K562 (cell line): ENCODE results near the gene SGSM2. TPM values are rescaled to one million over a fixed set of nuclear protein-coding genes. Genes with fewer than 3 reads are reported as not detected.
A peak's percentile ranks its signal among the peaks of the same experiment; 100 is the strongest.

Experiments used
- BCOR ChIP-seq: fragments of 450-650 bp; IDR thresholded peaks from 2 replicates; pipeline ENCODE4 v1.6.1; 2016
- E2F6 ChIP-seq, 2 experiments: IDR thresholded peaks; 2 replicates each; pipeline ENCODE4 v1.6.1; 2011; ENCODE audit warnings: borderline replicate concordance in 1 of 2, control low read depth in 1 of 2, low read depth in 1 of 2, low read length in 1 of 2, mild to moderate bottlenecking in 1 of 2, mixed read lengths in 1 of 2, moderate library complexity in 1 of 2; ENCODE audit not compliant: insufficient read depth in 1 of 2, insufficient read length in 1 of 2, poor library complexity in 1 of 2, severe bottlenecking in 1 of 2; ENCODE audit errors: extremely low read depth in 1 of 2
- ELK1 ChIP-seq: sonication (generic); formaldehyde crosslinking; IDR thresholded peaks from 2 replicates; pipeline ENCODE4 v1.8.1; 2022; ENCODE audit warnings: missing genetic modification reagents
- FIP1L1 ChIP-seq: fragments of 200-400 bp; formaldehyde crosslinking; IDR thresholded peaks from 2 replicates; pipeline ENCODE4 v1.6.1; 2018; ENCODE audit warnings: mild to moderate bottlenecking, low read depth, low read length; ENCODE audit not compliant: poor library complexity, severe bottlenecking
- FOXM1 ChIP-seq, 2 experiments: fragments of 450-650 bp in 1 of 2; sonication (generic) in 1 of 2; formaldehyde crosslinking in 1 of 2; IDR thresholded peaks; 2 replicates each; pipeline versions ENCODE4 v1.6.1 to v1.9.0; 2017 to 2022; ENCODE audit warnings: low read depth in 2 of 2, mild to moderate bottlenecking in 2 of 2, missing genetic modification reagents in 1 of 2, moderate library complexity in 1 of 2
- ID3 ChIP-seq, 2 experiments: fragments of 250-450 bp in 1 of 2; fragments of 450-650 bp in 1 of 2; sonication (Bioruptor Pico) in 1 of 2; IDR thresholded peaks; 2 replicates each; pipeline versions ENCODE4 v1.6.1 to v1.8.0; 2016 to 2021; ENCODE audit warnings: mild to moderate bottlenecking in 2 of 2, moderate library complexity in 2 of 2, missing compliant biosample characterization in 1 of 2, missing genetic modification characterization in 1 of 2
- KAT7 ChIP-seq: sonication (generic); formaldehyde crosslinking; IDR thresholded peaks from 2 replicates; pipeline ENCODE4 v1.8.0; 2022; ENCODE audit warnings: missing genetic modification reagents, mild to moderate bottlenecking, borderline replicate concordance
- MCM7 ChIP-seq, 2 experiments: fragments of 450-650 bp; IDR thresholded peaks; 2 replicates each; pipeline ENCODE4 v1.6.1; 2016 to 2018
- POLR2AphosphoS5 ChIP-seq: IDR thresholded peaks from 2 replicates; pipeline ENCODE4 v1.6.1; 2011; ENCODE audit warnings: mild to moderate bottlenecking, low read depth, low read length, moderate library complexity; ENCODE audit not compliant: control insufficient read depth, insufficient read depth
- RFX7 ChIP-seq: fragments of 250-450 bp; sonication (Bioruptor Pico); IDR thresholded peaks from 2 replicates; pipeline ENCODE4 v1.5.1; 2021; ENCODE audit warnings: mild to moderate bottlenecking
- RUNX1 ChIP-seq: sonication (generic); IDR thresholded peaks from 2 replicates; pipeline ENCODE4 v1.6.1; 2016; ENCODE audit warnings: antibody characterized with exemption, low read depth
- SMAD2 ChIP-seq: fragments of 150-350 bp; IDR thresholded peaks from 2 replicates; pipeline ENCODE4 v1.6.1; 2014; ENCODE audit warnings: low read depth, mild to moderate bottlenecking, low read length
- SMARCB1 ChIP-seq: IDR thresholded peaks from 2 replicates; pipeline ENCODE4 v1.6.1; 2011; ENCODE audit warnings: improper control_type of control experiment, low read depth; ENCODE audit not compliant: insufficient read length
- ZBTB34 ChIP-seq: fragments of 250-450 bp; sonication (Bioruptor Pico); IDR thresholded peaks from 2 replicates; pipeline ENCODE4 v1.8.0; 2021; ENCODE audit warnings: mild to moderate bottlenecking, moderate library complexity
- ZC3H8 ChIP-seq: fragments of 450-650 bp; IDR thresholded peaks from 2 replicates; pipeline ENCODE4 v1.6.1; 2017
- ZNF146 ChIP-seq: IDR thresholded peaks from one replicate; pipeline ENCODE4 v1.6.1; 2018; ENCODE audit warnings: missing compliant biosample characterization; ENCODE audit not compliant: unreplicated experiment
- ZNF277 ChIP-seq: fragments of 250-450 bp; sonication (Bioruptor Pico); IDR thresholded peaks from 2 replicates; pipeline ENCODE4 v1.8.0; 2022; ENCODE audit warnings: inconsistent platforms, mild to moderate bottlenecking, moderate library complexity, borderline replicate concordance
- ZNF740 ChIP-seq, 3 experiments: fragments of 200-800 bp in 1 of 3; sonication (Bioruptor generic) in 1 of 3; sonication (generic) in 1 of 3; formaldehyde crosslinking in 1 of 3; IDR thresholded peaks; 2 replicates each; pipeline versions ENCODE4 v1.6.1 to v1.8.0; 2016 to 2022; ENCODE audit warnings: mild to moderate bottlenecking in 2 of 3, missing compliant biosample characterization in 2 of 3, missing genetic modification characterization in 2 of 3, missing genetic modification reagents in 1 of 3
- polyA plus RNA-seq, 8 experiments: library from polyadenylated mRNA; depleted of rRNA in 4 of 8; stranded (reverse) in 5 of 8; unstranded in 3 of 8; fragments of >200 nt; fragmentation: Nextera tagmentation in 2 of 8; fragmentation: Illumina TruSeq in 1 of 8; extraction: Ambion mirVana in 2 of 8; extraction: Trizol in 1 of 8; gene quantifications; 2 replicates each; pipeline versions ENCODE4 v1.2.1 to v1.2.3, GENCODE V29; 2011 to 2014; ENCODE audit warnings: inconsistent platforms in 1 of 8, missing spikeins in 1 of 8
- total RNA-seq, 7 experiments: library from RNA; depleted of rRNA in 6 of 7; stranded (reverse); fragments of >200 nt in 6 of 7; fragmentation: Illumina TruSeq in 2 of 7; extraction: Trizol in 2 of 7; gene quantifications; 2 replicates each; pipeline versions ENCODE4 v1.2.1 to v1.2.3, GENCODE V29; 2011 to 2021; ENCODE audit warnings: low replicate concordance in 1 of 7

Gene SGSM2
- total and polyA plus RNA-seq, 9 of the 15 experiments (the other 6 are each of a cell fraction or from before 2014, with no cell fraction given), result 0.20 to 26.3 (median 14.8) TPM

GRCh38 chr17:2393174-2393953 is 56.1 kb downstream of the SGSM2 start (continued):
- TF ChIP-seq MCM7 (IDR thresholded peaks at IDR 0.05), result no peak
- TF ChIP-seq ZBTB34 (CRISPR knock-in tag), result no peak
- no peak for TF ChIP-seq FOXM1 (IDR thresholded peaks at IDR 0.05; ENCODE audit: low read depth)
- TF ChIP-seq FOXM1 (CRISPR knock-in tag; IDR thresholded peaks at IDR 0.05; ENCODE audit: low read depth), result no peak
- no peak for TF ChIP-seq BCOR
- peak; percentile 62 to 76 for TF ChIP-seq E2F6 (IDR thresholded peaks at IDR 0.05; ENCODE audit: borderline replicate concordance in 1 of 2, extremely low read depth in 1 of 2, insufficient read depth in 1 of 2, insufficient read length in 1 of 2, low read depth in 1 of 2, low read length in 1 of 2, poor library complexity in 1 of 2, severe bottlenecking in 1 of 2)
- TF ChIP-seq ZNF740 (CRISPR knock-in tag; IDR thresholded peaks at IDR 0.05), result no peak
- TF ChIP-seq ZNF740 (tag; IDR thresholded peaks at IDR 0.05), result no peak
- TF ChIP-seq POLR2AphosphoS5, result 0 out of 2 replicates have a peak, but pooled peaks have one; percentile 16
- peak; percentile 53 for TF ChIP-seq FIP1L1
- TF ChIP-seq ELK1, result no peak
- TF ChIP-seq KAT7, result no peak
- no peak for TF ChIP-seq ZC3H8
- no peak for TF ChIP-seq SMAD2
- TF ChIP-seq SMARCB1, result no peak
- TF ChIP-seq ID3 (CRISPR knock-in tag; IDR thresholded peaks at IDR 0.05), result no peak
- no peak; the same call in 1 of the 2 replicates for TF ChIP-seq ID3 (tag; IDR thresholded peaks at IDR 0.05)
- no peak for TF ChIP-seq RUNX1
- TF ChIP-seq ZNF277 (CRISPR knock-in tag), result no peak
- TF ChIP-seq RFX7 (CRISPR knock-in tag), result no peak
- no peak for TF ChIP-seq ZNF146 (CRISPR knock-in tag)
